ENCODE measurements around the gene RNF111. TPM values are rescaled to one million over a fixed set of nuclear protein-coding genes. Genes with fewer than 3 reads are reported as not detected.

The RNF111 gene
- total RNA-seq (2022) (55.2 and 65.8 TPM in 2 replicates), Bru-seq, nascent RNA (percentile 92 among the genes with signal in this experiment), BruChase-seq, experiment 1, labeled RNA remaining after a 6-hour chase (percentile 83 among the genes with signal in this experiment), BruChase-seq, experiment 2, labeled RNA remaining after a 2-hour chase (percentile 88 among the genes with signal in this experiment)
- long read RNA-seq, full-length matches to known transcripts = 6 of 70 reads
- long read RNA-seq, partial matches to known transcripts = 11 of 70 reads
- long read RNA-seq, other reads (novel, unspliced or antisense) = 53 of 70 reads

- intact Hi-C loops (cut with micrococcal nuclease; ENCODE audit: unreplicated experiment) = no loop called here
- no peaks in the 10 kb centered on the region for H3K27me3 Mint-ChIP-seq (ENCODE audit: unreplicated experiment)
- peak within 1 kb of the TSS; percentile 96 for H3K27ac Mint-ChIP-seq (ENCODE audit: unreplicated experiment)
- peaks cover 10% of the 10 kb centered on the region for H3K4me1 Mint-ChIP-seq (ENCODE audit: low read depth, unreplicated experiment)
- H3K36me3 Mint-ChIP-seq (ENCODE audit: insufficient read depth, unreplicated experiment) = peaks cover 40% of the 10 kb centered on the region
- no peak for TF ChIP-seq CTCF (IDR thresholded peaks at IDR 0.05; ENCODE audit: unreplicated experiment)
- peak within 1 kb of the TSS; percentile 99 for H3K4me3 Mint-ChIP-seq (ENCODE audit: low read depth, unreplicated experiment)
- BruUV-seq (replicated peaks) = TSS peak; percentile 80
- CTCF ChIA-PET = interaction anchor here (0.6 kb wide), 2 partner anchors 9 to 117 kb away, joined by 3 read pairs; partner anchors contain the start of gene CCNB2
- no peaks in the 10 kb centered on the region for H3K9me3 Mint-ChIP-seq (ENCODE audit: low read depth, unreplicated experiment)
- DNase-seq = peak; percentile 89
Observed at GRCh38 chr15:58987491-58988005, at the start of gene RNF111. Gene RNF111 (plus strand): TSS chr15:58987663. CDS start chr15:59030823, 43,160 bp downstream.

DNA sequence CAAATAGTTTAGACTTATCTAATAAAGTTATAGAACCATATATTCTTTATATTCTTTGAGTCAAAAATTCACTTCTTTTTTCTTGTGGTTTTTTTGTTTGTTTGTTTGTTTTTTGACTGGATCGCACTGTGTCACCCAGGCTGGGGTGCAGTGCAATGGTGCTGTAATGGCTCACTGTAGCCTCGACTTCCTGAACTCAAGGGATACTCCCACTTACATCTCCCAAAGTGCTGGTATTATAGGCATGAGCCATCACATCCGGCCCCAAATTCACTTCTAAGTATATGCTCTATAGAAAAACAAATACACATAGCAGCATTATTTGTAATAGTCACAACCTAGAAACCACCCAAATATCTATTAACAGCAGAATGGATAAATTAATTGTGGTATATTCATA is 40.3 kb upstream of the RNF111 start:
- no TSS peak for BruUV-seq (replicated peaks)
- CTCF ChIA-PET = no interaction called here
- Mint-ChIP-seq H3K9me3 (ENCODE audit: low read depth, unreplicated experiment) (no peaks in the 10 kb centered on the region), H3K36me3 (ENCODE audit: insufficient read depth, unreplicated experiment) (no peaks in the 10 kb centered on the region), H3K4me3 (ENCODE audit: low read depth, unreplicated experiment) (no peak overlapping the region), H3K27ac (ENCODE audit: unreplicated experiment) (no peak overlapping the region), H3K27me3 (ENCODE audit: unreplicated experiment) (no peaks in the 10 kb centered on the region), H3K4me1 (ENCODE audit: low read depth, unreplicated experiment) (peaks cover 6% of the 10 kb centered on the region)
- TF ChIP-seq CTCF (IDR thresholded peaks at IDR 0.05; ENCODE audit: unreplicated experiment) = no peak
- intact Hi-C loops (cut with micrococcal nuclease; ENCODE audit: unreplicated experiment) = no loop called here
- no peak for DNase-seq

- CTCF ChIA-PET = interaction anchor here (1.0 to 1.9 kb wide), 3 partner anchors 12 to 23 kb away, joined by 3 to 7 read pairs (median 5); no protein-coding TSS in a partner anchor
- no TSS peak for BruUV-seq (replicated peaks)
- Mint-ChIP-seq H3K36me3 (ENCODE audit: insufficient read depth, unreplicated experiment) (no peaks in the 10 kb centered on the region), H3K4me1 (ENCODE audit: low read depth, unreplicated experiment) (peaks cover 18% of the 10 kb centered on the region), H3K4me3 (ENCODE audit: low read depth, unreplicated experiment) (no peak overlapping the region), H3K9me3 (ENCODE audit: low read depth, unreplicated experiment) (no peaks in the 10 kb centered on the region), H3K27me3 (ENCODE audit: unreplicated experiment) (no peaks in the 10 kb centered on the region), H3K27ac (ENCODE audit: unreplicated experiment) (peak overlapping the region; percentile 74)
- intact Hi-C loops (cut with micrococcal nuclease; ENCODE audit: unreplicated experiment) = no loop called here
- DNase-seq = peak; percentile 28
- TF ChIP-seq CTCF (IDR thresholded peaks at IDR 0.05; ENCODE audit: unreplicated experiment) = no peak
Observed at GRCh38 chr15:58951388-58952007, 36.0 kb upstream of the RNF111 start.

DNA sequence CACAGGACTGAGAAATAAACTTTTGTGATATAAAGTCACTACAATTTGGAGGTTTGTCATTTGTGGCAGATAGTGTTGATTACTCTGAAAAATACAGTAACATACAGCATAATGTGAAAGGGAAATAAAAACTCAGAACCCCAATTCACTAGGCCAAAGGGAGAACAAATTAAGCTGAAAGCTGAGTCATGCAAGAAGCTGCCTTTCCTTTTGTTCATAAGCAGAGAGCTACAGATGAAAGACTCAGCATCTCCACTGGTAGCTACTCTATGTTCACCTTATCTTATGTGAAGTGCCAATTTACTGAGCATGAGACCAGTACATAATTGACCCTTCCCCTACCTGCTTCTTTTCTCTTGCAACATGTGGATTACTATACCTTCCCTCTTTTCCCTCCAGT is 34.7 kb upstream of the RNF111 start:
- H3K27ac Mint-ChIP-seq (ENCODE audit: unreplicated experiment) = peak overlapping the region; percentile 74
- BruUV-seq (replicated peaks) = no TSS peak
- no peaks in the 10 kb centered on the region for H3K36me3 Mint-ChIP-seq (ENCODE audit: insufficient read depth, unreplicated experiment)
- CTCF ChIA-PET = interaction anchor here (1.0 to 1.9 kb wide), 2 partner anchors 11 to 576 kb away, joined by 4 to 7 read pairs; no protein-coding TSS in a partner anchor
- H3K4me1 Mint-ChIP-seq (ENCODE audit: low read depth, unreplicated experiment) = peaks cover 18% of the 10 kb centered on the region
- TF ChIP-seq CTCF (IDR thresholded peaks at IDR 0.05; ENCODE audit: unreplicated experiment) = no peak
- intact Hi-C loops (cut with micrococcal nuclease; ENCODE audit: unreplicated experiment) = no loop called here
- no peaks in the 10 kb centered on the region for H3K27me3 Mint-ChIP-seq (ENCODE audit: unreplicated experiment)
- peak overlapping the region; percentile 20 for H3K4me3 Mint-ChIP-seq (ENCODE audit: low read depth, unreplicated experiment)
- no peaks in the 10 kb centered on the region for H3K9me3 Mint-ChIP-seq (ENCODE audit: low read depth, unreplicated experiment)
- DNase-seq = no peak

All from Calu3 (cell line).